Neuronal stem cell (in vitro differentiated cells): ENCODE data around the gene PIAS4.

Experiments
- DNase-seq: peaks from one replicate; pipeline ENCODE4 v3.0.0-alpha.2; 2013; ENCODE audit warnings: low spot score
- H2AFZ ChIP-seq: one replicate; pipeline ENCODE4 v1.6.1; 2013; ENCODE audit warnings: mild to moderate bottlenecking, low read length, inconsistent platforms
- H2AK5ac ChIP-seq: 2 replicates; pipeline ENCODE4 v1.6.1; 2013; ENCODE audit warnings: low read depth, mild to moderate bottlenecking, inconsistent platforms, low read length, moderate library complexity, mixed read lengths
- H2BK120ac ChIP-seq: 2 replicates; pipeline ENCODE4 v1.6.1; 2013; ENCODE audit warnings: low read depth, mild to moderate bottlenecking, inconsistent platforms, low read length, moderate library complexity, mixed read lengths
- H2BK12ac ChIP-seq: one replicate; pipeline ENCODE4 v1.6.1; 2013; ENCODE audit warnings: low read length, inconsistent platforms
- H2BK15ac ChIP-seq: 2 replicates; pipeline ENCODE4 v1.6.1; 2013; ENCODE audit warnings: mild to moderate bottlenecking, low read length, inconsistent platforms, mixed read lengths
- H2BK5ac ChIP-seq: one replicate; pipeline ENCODE4 v1.6.1; 2013; ENCODE audit warnings: inconsistent platforms, mild to moderate bottlenecking, low read length, moderate library complexity
- H3K14ac ChIP-seq: one replicate; pipeline ENCODE4 v1.6.1; 2013; ENCODE audit warnings: low read length, inconsistent platforms
- H3K18ac ChIP-seq: 2 replicates; pipeline ENCODE4 v1.6.1; 2013; ENCODE audit warnings: low read length, inconsistent platforms
- H3K23ac ChIP-seq: 2 replicates; pipeline ENCODE4 v1.6.1; 2013; ENCODE audit warnings: low read depth, mild to moderate bottlenecking, mixed read lengths, low read length, inconsistent platforms; ENCODE audit not compliant: poor library complexity
- H3K27ac ChIP-seq: replicated peaks from 3 replicates; pipeline ENCODE4 v1.5.1; 2013; ENCODE audit warnings: low read length, inconsistent platforms
- H3K27me3 ChIP-seq, 3 experiments: 2 replicates each; pipeline ENCODE4 v1.6.1; 2013; ENCODE audit warnings: low read length in 3 of 3, mild to moderate bottlenecking in 2 of 3, inconsistent platforms in 1 of 3, low read depth in 1 of 3, mixed read lengths in 1 of 3, moderate library complexity in 1 of 3; ENCODE audit not compliant: control insufficient read depth in 3 of 3, insufficient read depth in 3 of 3
- H3K36me3 ChIP-seq, 2 donors: replicated peaks in 1 of 2; 2 replicates each; pipeline ENCODE4 v1.6.1; 2013; ENCODE audit warnings: low read length in 2 of 2; ENCODE audit not compliant: control insufficient read depth in 2 of 2, insufficient read depth in 2 of 2
- H3K4ac ChIP-seq: 2 replicates; pipeline ENCODE4 v1.6.1; 2013; ENCODE audit warnings: inconsistent platforms, mild to moderate bottlenecking, low read length, moderate library complexity
- H3K4me1 ChIP-seq, 2 donors: 1 replicate in 1 of 2; 2 replicates in 1 of 2; pipeline ENCODE4 v1.6.1; 2013; ENCODE audit warnings: low read length in 2 of 2, low read depth in 1 of 2; ENCODE audit not compliant: control insufficient read depth in 2 of 2, insufficient read depth in 1 of 2
- H3K4me2 ChIP-seq: one replicate; pipeline ENCODE4 v1.6.1; 2013; ENCODE audit warnings: mild to moderate bottlenecking, low read length, inconsistent platforms; ENCODE audit not compliant: insufficient read depth, poor library complexity, severe bottlenecking
- H3K4me3 ChIP-seq, 2 donors: 2 replicates each; pipeline ENCODE4 v1.5.1; 2013; ENCODE audit warnings: low read length in 2 of 2, mild to moderate bottlenecking in 2 of 2, inconsistent platforms in 1 of 2, moderate library complexity in 1 of 2
- H3K79me1 ChIP-seq: one replicate; pipeline ENCODE4 v1.6.1; 2013; ENCODE audit warnings: low read depth, mild to moderate bottlenecking, inconsistent platforms, low read length, moderate library complexity
- H3K9ac ChIP-seq: one replicate; pipeline ENCODE4 v1.6.1; 2013; ENCODE audit warnings: mild to moderate bottlenecking, low read depth, low read length, inconsistent platforms; ENCODE audit not compliant: poor library complexity
- H3K9me3 ChIP-seq, 2 donors: replicated peaks in 1 of 2; 2 replicates each; pipeline versions ENCODE3 to v1.6.1; 2013; ENCODE audit warnings: low read length in 2 of 2, mild to moderate bottlenecking in 2 of 2, inconsistent platforms in 1 of 2, low read depth in 1 of 2, mixed read lengths in 1 of 2, moderate library complexity in 1 of 2; ENCODE audit not compliant: control insufficient read depth in 2 of 2, insufficient read depth in 1 of 2
- H4K8ac ChIP-seq: one replicate; pipeline ENCODE4 v1.6.1; 2013; ENCODE audit warnings: low read depth, mild to moderate bottlenecking, inconsistent platforms, low read length, moderate library complexity
- H4K91ac ChIP-seq: one replicate; pipeline ENCODE4 v1.6.1; 2013; ENCODE audit warnings: low read length, low read depth, mild to moderate bottlenecking, inconsistent platforms; ENCODE audit not compliant: poor library complexity
- WGBS, 2 donors: extraction: QIAGEN DNeasy Blood & Tissue Kit; methylation state at CpG; one replicate each; pipeline ENCODE4 v1.1.7; 2013; ENCODE audit warnings: missing lambda C conversion rate in 2 of 2, mixed read lengths in 1 of 2; ENCODE audit not compliant: insufficient read length in 2 of 2, insufficient replicate concordance in 1 of 2; ENCODE audit errors: extremely low coverage in 2 of 2; 5-methylcytosine and 5-hydroxymethylcytosine counted together

PIAS4 gene

DNA sequence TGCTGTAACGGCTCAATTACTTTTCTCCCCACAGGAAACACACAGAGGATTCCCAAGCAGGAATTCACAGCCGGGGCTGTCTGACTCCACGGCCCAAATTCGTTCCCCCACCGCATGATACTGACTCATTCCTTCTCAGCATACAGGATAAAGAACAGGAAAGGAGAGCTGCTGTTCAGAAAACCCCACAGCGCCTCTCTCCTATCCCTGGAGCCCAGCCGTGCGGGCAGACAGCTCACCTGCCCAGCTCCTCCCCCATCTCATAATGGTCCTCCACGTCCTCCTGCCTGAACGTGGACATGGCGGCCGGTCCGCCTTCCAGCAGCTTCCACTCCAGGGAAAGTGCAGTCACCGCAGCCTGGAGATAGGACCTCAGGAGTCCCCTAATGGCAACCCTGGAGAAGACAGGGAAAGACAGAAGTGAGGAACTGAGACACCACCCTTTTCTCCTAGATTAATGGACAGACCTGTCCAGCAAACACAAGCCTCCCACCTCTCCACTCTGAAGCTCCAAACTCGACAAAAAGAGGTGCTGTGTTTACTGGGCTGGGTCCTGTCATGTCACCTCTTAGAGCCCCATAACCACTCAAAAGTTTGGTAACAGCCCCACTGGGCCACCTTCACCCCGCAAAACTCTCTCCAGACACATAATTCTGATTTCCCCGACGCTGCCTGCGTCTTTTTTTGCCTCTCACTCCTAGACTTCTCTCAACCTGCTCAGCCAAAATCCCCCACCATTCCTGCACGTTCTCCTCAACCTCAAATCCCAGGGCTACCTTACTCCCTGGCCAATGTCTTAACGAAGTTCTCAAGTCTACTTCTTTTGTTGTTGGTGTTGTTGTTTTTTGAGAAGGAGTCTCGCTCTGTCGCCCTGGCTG is 37.9 kb upstream of the PIAS4 start:
- peaks cover 26 to 43% of the 10 kb centered on the region in 2 donors for H3K36me3 ChIP-seq
- no peaks in the 10 kb centered on the region for H3K27me3 ChIP-seq
- H3K79me1 ChIP-seq: peaks cover 14% of the 10 kb centered on the region
- peak overlapping the region; percentile 99 for H2BK5ac ChIP-seq
- peaks cover 19 to 25% of the 10 kb centered on the region in 2 donors for H3K4me1 ChIP-seq
- no peak overlapping the region for H2AFZ ChIP-seq
- no peak overlapping the region for H3K4ac ChIP-seq
- no peaks in the 10 kb centered on the region for H3K9me3 ChIP-seq
- DNase-seq: peak; percentile 33
- peak overlapping the region; percentile 82 for H3K27ac ChIP-seq
- no peak overlapping the region for H2AK5ac ChIP-seq
- peak overlapping the region; percentile 88 to 91 for H3K4me3 ChIP-seq
- peak overlapping the region; percentile 17 for H3K9ac ChIP-seq
- no peak overlapping the region for H4K8ac ChIP-seq
- no peak overlapping the region for H2BK15ac ChIP-seq
- peak overlapping the region; percentile 75 for H3K4me2 ChIP-seq
- H2BK120ac ChIP-seq: no peak overlapping the region
- no peak overlapping the region for H3K14ac ChIP-seq
- H3K23ac ChIP-seq: no peak overlapping the region
- no CpG with 5 or more reads among the region's 23 CpGs for WGBS, 2 donors
- peak overlapping the region; percentile 19 for H3K18ac ChIP-seq
- H2BK12ac ChIP-seq: no peak overlapping the region
- no peak overlapping the region for H4K91ac ChIP-seq

DNA sequence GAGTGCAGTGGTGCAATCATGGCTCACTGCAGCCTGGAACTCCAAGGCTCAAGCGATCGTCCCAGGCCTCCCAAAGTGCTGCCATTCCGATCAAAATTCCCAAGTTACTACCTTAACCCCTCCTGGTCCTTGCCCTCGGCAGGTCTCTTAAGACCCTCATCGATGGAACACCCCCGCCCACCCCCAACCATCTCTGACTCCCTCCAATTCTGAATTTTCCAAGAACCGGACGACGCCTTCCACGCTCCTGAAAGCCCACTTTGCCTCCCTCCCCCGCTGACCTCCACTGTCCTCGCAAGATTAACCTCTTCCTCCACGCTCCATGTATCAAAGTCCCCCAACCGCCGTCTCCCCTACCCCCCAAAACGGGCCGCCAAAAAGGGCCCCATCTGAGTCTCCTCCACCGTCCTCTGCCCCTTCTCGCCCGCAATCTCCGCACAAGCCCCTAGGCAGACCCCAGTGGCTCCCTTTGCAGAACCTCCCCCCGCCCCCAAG is 37.2 kb upstream of the PIAS4 start:
- WGBS, 2 donors: no CpG with 5 or more reads among the region's 22 CpGs
- H4K8ac ChIP-seq: no peak overlapping the region
- H3K4me1 ChIP-seq: peaks cover 19 to 25% of the 10 kb centered on the region in 2 donors
- peak overlapping the region; percentile 99 for H2BK5ac ChIP-seq
- H3K79me1 ChIP-seq: peaks cover 10% of the 10 kb centered on the region
- H3K18ac ChIP-seq: peak overlapping the region; percentile 99
- H2AFZ ChIP-seq: peak overlapping the region; percentile 92
- no peak for DNase-seq
- H4K91ac ChIP-seq: no peak overlapping the region
- peak overlapping the region; percentile 92 for H2AK5ac ChIP-seq
- H3K23ac ChIP-seq: peak overlapping the region; percentile 95
- H3K4me3 ChIP-seq: peak overlapping the region; percentile 88 to 91
- no peaks in the 10 kb centered on the region for H3K27me3 ChIP-seq
- H2BK12ac ChIP-seq: no peak overlapping the region
- no peaks in the 10 kb centered on the region for H3K9me3 ChIP-seq
- peak overlapping the region; percentile 97 for H3K14ac ChIP-seq
- peak overlapping the region; percentile 97 for H3K9ac ChIP-seq
- H3K4me2 ChIP-seq: peak overlapping the region; percentile 75
- peaks cover 24 to 42% of the 10 kb centered on the region in 2 donors for H3K36me3 ChIP-seq
- no peak overlapping the region for H3K4ac ChIP-seq
- peak overlapping the region; percentile 93 for H2BK15ac ChIP-seq
- no peak overlapping the region for H2BK120ac ChIP-seq
- peak overlapping the region; percentile 82 for H3K27ac ChIP-seq

DNA sequence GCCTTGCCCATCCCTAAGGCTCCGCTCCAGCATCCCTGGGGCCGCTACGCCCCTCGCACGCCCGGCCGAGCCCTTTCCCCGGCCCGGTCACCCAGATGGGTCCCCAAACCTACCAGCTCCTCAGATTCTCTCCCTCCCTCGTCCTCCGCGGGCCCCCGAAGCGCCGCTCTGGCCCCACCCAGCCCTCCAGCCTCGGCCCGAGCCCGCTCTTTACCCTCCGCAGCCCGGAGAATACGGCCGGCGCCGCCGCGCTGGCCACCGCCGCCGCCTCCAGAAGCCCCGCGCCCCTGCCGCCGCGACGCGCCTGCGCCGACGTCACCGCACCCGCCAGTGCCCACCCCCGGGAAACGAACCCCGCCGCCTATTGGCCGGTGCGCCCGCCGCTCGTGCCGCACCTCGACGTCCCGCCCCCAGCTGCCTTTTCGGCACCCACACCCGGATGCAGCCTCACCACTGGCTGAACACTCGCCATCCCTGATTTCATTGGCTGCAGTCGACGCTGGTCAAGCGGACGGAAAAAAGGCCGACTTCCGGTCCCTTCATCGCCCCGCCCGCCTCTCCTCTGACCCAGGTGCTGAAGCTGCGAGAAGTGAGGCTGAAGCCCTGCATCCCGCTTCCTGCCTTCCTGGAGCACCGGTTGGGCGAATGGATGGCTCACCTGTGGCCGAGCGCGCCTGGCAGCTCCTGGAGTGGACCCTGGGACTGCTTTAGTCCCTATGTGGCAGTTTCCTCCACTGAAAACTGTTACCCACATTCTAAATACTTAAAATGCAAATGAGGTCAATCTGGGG is 36.5 kb upstream of the PIAS4 start, which contains the start of gene DAPK3:
TSS of gene DAPK3 (minus strand) at position 292 of the 791 bp plus-strand sequence. CDS start 1,364 bp downstream, outside the sequence.
- Histone ChIP-seq H3K36me3 (peaks cover 24 to 42% of the 10 kb centered on the region in 2 donors), H3K23ac (peak within 1 kb of the TSS; percentile 95), H2BK12ac (no peak within 1 kb of the TSS), H3K4ac (no peak within 1 kb of the TSS), H4K91ac (no peak within 1 kb of the TSS), H3K27me3 (no peaks in the 10 kb centered on the region), H3K14ac (peak within 1 kb of the TSS; percentile 97), H3K4me1 (peaks cover 19 to 25% of the 10 kb centered on the region in 2 donors), H2AFZ (peak within 1 kb of the TSS; percentile 92), H2BK15ac (peak within 1 kb of the TSS; percentile 93), H2BK120ac (no peak within 1 kb of the TSS), H3K27ac (peak within 1 kb of the TSS; percentile 82), H3K79me1 (peaks cover 10% of the 10 kb centered on the region), H3K9ac (peak within 1 kb of the TSS; percentile 97), H3K4me3 (peak within 1 kb of the TSS; percentile 88 to 91), H3K18ac (peak within 1 kb of the TSS; percentile 99), H2BK5ac (peak within 1 kb of the TSS; percentile 99), H4K8ac (no peak within 1 kb of the TSS), H2AK5ac (peak within 1 kb of the TSS; percentile 92), H3K4me2 (peak within 1 kb of the TSS; percentile 75), H3K9me3 (no peaks in the 10 kb centered on the region)
- peak; percentile 95 for DNase-seq
- WGBS, 2 donors: no CpG with 5 or more reads among the region's 73 CpGs
